Measurements from ENCODE around the gene RFPL1. TPM values are rescaled to one million over a fixed set of nuclear protein-coding genes. Genes with fewer than 3 reads are reported as not detected.

Gene RFPL1
- total RNA-seq, 1 experiment from 2014 or later, result not detected

- DNase-seq (ENCODE audit: low read depth), result no peak
Observed at GRCh38 chr22:29442976-29443375, 4.6 kb downstream of the RFPL1 start.

GRCh38 chr22:29443452-29443851 is 5.1 kb downstream of the RFPL1 start:
- no peak for DNase-seq (ENCODE audit: low read depth)

GRCh38 chr22:29443861-29444792 is 5.7 kb downstream of the RFPL1 start:
- no peak for DNase-seq (ENCODE audit: low read depth)

GRCh38 chr22:29445508-29445907 is 7.1 kb downstream of the RFPL1 start:
- DNase-seq (ENCODE audit: low read depth), result no peak

- no peak for DNase-seq (ENCODE audit: low read depth)
Observed at GRCh38 chr22:29447906-29448305, 9.5 kb downstream of the RFPL1 start.

GRCh38 chr22:29449296-29449875 is 11.0 kb downstream of the RFPL1 start:
- DNase-seq (ENCODE audit: low read depth), result no peak

- no peak for DNase-seq (ENCODE audit: low read depth)
Observed at GRCh38 chr22:29450222-29450621, 11.8 kb downstream of the RFPL1 start.

GRCh38 chr22:29451863-29452262 is 13.5 kb downstream of the RFPL1 start:
- no peak for DNase-seq (ENCODE audit: low read depth)

GRCh38 chr22:29454276-29454675 is 15.9 kb downstream of the RFPL1 start:
- DNase-seq (ENCODE audit: low read depth), result no peak

GRCh38 chr22:29456211-29456671 is 17.9 kb downstream of the RFPL1 start:
- no peak for DNase-seq (ENCODE audit: low read depth)

- DNase-seq (ENCODE audit: low read depth), result peak; percentile 26
Observed at GRCh38 chr22:29457730-29458129, 19.3 kb downstream of the RFPL1 start.

- DNase-seq (ENCODE audit: low read depth), result no peak
Observed at GRCh38 chr22:29458551-29458950, 20.2 kb downstream of the RFPL1 start.

GRCh38 chr22:29459773-29460172 is 21.4 kb downstream of the RFPL1 start:
- DNase-seq (ENCODE audit: low read depth), result no peak

- no peak for DNase-seq (ENCODE audit: low read depth)
Observed at GRCh38 chr22:29461263-29461662, 22.9 kb downstream of the RFPL1 start.

GRCh38 chr22:29463629-29464028 is 25.2 kb downstream of the RFPL1 start:
- no peak for DNase-seq (ENCODE audit: low read depth)

- no peak for DNase-seq (ENCODE audit: low read depth)
Observed at GRCh38 chr22:29464581-29464980, 26.2 kb downstream of the RFPL1 start.

- no peak for DNase-seq (ENCODE audit: low read depth)
Observed at GRCh38 chr22:29469755-29470154, 31.4 kb downstream of the RFPL1 start.

GRCh38 chr22:29470159-29470855 is 31.9 kb downstream of the RFPL1 start:
- no peak for DNase-seq (ENCODE audit: low read depth)

- no peak for DNase-seq (ENCODE audit: low read depth)
Observed at GRCh38 chr22:29473001-29473400, 34.6 kb downstream of the RFPL1 start.

GRCh38 chr22:29475550-29475949 is 37.2 kb downstream of the RFPL1 start:
- no peak for DNase-seq (ENCODE audit: low read depth)

- DNase-seq (ENCODE audit: low read depth), result no peak
Observed at GRCh38 chr22:29476116-29476515, 37.7 kb downstream of the RFPL1 start.

GRCh38 chr22:29477723-29478318 is 39.4 kb downstream of the RFPL1 start:
- DNase-seq (ENCODE audit: low read depth), result no peak

Data from LHCN-M2 (cell line).